HG03457 (cell line): ENCODE measurements around the gene FERMT2.

Experiments used
- ATAC-seq: cut with Tn5 transposase; IDR thresholded peaks from one replicate; pipeline ENCODE4 v1.9.1; 2021; ENCODE audit warnings: moderate number of reproducible peaks; ENCODE audit not compliant: unreplicated experiment

The FERMT2 gene

DNA sequence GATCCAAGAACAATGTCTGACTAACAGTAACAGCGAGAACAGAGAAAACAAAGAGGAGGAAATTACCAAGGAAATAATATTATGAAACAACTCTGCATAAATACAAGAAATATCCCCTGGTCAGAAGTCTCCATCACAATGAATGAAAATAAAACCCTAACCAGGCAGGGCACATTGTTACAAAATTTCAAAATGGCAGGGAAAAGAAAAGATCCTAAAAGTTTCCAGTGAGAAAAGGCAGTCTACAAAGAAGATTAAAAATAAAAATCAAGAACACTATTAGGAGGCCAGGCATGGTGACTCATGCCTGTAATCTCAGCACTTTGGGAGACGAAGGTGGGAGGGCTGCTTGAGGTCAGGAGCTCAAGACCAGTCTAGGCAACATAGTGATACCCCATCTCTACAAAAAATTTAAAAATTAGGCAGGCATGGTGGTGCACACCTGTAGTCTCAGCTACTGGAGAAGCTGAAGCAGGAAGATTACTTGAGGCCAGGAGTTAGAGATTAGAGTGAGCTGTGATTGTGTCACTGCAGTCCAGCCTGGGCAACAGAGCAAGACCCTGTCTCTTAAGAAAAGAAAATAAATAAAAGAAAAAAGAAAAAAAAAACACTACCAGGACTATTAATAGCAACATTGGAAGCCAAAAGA, 47.8 kb downstream of the FERMT2 start:
- no peak for ATAC-seq

DNA sequence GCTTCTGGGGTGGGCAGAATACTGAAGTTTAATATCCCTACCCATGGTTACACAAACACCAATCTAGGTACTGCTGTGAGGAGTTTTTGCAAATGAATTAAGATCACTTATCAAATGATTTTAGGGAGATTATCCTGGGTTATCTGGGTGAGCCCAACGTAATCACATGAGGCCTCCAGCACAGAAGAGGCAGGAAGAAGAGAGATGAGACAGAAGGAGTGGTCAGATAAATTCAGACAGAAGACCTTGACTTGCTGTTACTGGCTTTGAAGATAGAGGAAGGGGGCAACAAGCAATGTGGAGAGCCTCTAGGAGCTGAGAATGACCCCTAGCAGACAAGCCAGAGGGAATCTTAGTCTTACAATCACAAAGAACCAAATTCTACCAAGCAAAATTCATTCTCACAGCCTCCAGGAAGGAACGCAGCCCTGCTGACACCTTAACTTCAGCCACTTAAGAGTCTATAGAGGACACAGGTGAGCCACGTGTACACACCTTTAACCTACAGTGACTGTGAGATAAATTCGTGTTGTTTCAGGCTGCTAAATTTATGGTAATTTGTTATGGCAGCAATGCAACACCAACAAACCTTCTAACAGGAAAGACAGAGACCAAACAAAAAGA, 49.4 kb downstream of the FERMT2 start:
- no peak for ATAC-seq

DNA sequence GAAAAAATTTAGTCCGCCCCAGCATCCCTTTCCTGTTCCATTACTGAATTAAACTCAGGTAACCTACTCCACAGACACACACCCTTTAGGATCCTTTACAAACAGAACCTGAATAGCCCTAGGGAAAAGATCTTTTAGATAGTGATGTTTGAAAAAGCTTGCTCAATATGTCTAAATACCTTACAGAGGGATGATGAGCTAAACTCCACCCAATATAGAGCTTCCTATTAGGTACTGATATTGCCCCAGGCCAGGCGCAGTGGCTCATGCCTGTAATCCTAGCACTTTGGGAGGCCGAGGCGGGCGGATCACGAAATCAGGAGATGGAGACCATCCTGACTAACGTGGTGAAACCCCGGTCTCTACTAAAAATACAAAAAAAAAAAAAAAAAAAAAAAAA, 50.1 kb downstream of the FERMT2 start:
- ATAC-seq = no peak

DNA sequence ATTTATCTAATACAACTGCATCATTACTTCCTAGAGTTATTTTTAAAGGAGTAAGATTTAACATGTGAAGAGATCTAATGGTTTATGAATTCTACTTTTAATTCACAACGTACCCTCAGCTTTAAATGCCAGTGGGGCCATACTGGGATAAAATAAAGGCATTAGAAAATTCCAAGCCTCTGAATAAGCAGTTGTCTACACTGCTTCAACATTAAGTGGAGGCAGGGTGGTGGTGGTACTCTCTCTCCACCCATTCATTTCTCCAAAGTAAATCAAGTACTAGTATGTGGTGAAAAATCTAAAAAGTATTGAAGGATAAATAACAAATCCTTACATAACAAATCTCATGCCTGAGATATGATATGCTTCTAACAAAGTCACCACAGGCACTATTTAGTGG, 52.4 kb downstream of the FERMT2 start:
- no peak for ATAC-seq

DNA sequence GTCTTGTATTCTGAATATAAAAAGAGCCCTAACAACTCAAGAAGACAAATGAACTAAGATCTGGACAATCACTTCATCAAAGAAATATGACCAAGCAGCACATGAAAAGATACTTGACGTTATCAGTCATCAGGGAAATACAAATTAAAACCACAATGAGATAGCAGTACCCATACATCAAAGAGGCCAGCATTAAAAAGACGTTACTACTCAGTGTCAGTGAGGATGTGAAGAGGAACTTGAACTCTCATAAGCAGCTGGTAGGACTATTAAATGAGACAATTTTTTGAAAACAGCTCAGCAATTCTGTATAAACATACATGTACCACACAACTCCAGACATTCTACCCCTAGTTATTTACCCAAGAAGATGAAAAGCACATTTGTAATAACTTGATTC, 55.9 kb downstream of the FERMT2 start:
- ATAC-seq = no peak

DNA sequence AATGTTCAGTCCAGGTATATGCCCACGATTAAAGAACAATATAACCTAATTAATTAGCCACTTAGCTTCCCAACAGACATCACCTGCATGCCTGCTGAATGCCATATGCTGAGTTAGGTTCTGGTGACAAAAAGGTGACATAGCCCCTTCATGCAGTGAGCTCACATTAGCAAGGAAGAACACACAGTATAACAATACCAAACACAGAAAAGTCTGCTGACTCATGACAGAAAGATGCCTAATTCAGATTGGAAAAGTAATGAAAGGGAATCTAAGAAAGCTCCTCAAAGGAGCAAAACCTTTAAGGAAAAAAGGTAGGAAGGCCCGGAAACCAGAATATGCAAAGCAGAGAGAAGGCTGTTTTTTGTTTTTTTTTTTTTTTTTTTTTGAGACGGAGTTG, 59.0 kb downstream of the FERMT2 start:
- ATAC-seq = no peak

DNA sequence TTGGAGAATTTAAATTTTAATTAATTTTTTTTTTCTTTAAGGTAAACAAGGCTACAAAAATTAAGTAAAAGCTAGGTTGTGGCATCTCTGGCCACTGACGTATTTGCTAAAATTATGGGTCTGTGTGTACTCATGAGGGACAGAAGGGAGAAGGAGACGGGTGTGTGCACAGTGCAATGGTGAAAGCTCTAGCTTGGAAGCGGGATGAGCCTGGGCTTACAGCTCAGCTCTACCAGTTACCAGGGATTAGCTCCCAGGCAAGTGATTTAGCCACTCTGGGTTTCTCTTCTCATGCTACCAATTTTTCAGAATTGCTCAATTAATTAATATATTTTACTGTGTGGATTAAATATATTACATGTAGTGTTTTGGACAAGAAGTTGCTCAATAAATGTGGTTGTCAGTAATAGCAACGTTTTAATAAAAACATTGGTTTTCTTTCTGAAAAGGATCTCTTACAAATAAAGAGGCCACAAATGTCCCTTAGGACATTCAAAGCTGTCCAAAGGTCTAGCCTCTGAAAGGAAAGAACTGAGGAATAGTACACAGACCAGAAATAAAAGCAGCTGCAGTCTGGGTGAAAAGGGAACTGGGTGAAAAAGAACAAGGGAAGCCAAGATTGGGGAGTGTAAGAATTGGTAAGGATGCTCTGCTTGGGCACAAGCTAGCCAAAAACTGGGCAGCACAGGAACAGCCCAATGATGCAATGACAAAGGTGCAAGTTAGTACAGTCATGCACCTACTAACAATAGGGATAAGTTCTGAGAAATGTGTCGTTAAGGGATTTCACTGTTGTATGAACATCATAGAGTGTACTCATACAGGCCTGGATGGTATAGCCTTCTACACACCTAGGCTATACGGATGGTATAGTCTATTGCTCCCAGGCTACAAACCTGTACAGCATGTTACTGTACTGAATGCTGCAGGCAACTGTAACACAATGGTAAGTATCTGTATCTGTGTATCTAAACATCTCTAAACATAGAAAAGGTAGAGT, 61.7 kb downstream of the FERMT2 start:
- ATAC-seq = no peak

DNA sequence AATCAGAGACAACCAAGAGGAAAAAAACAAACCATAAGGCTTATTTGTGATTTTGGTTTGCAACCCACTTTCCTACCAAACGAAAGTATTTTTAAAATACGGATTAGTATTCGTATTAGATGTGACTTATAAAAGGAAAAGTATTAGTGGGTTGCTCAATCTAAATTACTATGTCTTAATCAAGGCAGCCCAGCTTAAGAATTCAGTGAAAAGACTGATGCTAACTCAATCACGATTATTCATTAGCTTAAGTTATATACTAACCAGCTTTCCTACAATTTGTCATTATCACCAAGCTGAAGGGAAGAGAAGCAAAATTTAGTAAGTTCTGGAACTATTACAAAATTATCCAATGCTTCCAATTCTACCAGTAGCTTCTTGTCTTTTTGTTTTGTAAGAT, 62.7 kb downstream of the FERMT2 start:
- ATAC-seq = no peak

DNA sequence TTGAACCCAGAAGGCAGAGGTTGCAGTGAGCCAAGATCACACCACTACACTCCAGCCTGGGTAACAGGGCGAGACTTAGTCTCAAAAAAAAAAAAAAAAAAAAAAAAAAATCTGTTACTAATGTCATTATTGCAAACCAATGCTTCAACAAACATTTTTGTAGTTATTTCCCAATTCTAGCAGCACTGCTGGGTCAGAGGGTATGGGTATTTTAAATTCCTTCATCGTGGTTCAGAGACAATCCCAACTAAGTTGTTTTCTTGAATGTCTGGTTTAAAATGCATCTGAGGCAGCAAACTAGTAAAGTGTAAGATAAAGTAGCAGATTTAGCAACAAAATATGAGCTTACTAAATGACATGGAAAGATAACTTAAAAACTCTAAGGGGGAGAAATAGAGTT, 65.6 kb downstream of the FERMT2 start:
- ATAC-seq = no peak

DNA sequence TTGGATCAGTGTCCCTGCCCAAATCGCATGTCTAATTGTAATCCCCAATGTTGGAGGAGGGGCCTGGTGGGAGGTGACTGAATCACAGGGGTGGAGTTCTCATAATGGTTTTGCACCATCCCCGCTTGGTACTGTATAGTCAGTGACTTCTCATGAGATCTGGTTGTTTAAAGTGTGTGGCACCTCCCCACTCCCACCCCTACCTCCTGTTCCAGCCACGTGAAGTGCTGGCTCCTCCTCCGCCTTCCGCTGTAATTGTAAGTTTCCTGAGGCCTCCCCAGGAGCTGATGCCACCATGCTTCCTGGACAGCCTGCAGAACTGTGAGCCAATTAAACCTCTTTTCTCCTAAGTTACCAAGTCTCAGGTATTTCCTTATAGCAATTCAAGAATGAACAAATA, 67.2 kb downstream of the FERMT2 start:
- no peak for ATAC-seq

DNA sequence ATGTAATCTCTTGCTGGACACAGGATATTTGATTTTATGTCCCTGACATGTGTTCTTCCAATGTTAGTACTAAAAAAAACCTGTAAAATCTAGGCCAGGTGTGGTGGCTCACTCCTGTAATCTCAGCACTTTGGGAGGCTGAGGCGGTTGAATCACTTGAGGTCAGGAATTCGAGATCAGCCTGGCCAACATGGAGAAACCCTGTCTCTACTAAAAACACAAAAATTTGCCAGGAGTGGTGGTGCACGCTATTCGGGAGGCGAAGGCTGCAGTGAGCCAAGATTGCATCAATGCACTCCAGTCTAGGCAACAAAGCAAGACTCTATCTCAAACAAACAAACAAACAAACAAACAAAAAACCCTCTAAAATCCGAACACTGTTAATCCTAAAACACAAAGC, 68.0 kb downstream of the FERMT2 start:
- ATAC-seq = no peak

DNA sequence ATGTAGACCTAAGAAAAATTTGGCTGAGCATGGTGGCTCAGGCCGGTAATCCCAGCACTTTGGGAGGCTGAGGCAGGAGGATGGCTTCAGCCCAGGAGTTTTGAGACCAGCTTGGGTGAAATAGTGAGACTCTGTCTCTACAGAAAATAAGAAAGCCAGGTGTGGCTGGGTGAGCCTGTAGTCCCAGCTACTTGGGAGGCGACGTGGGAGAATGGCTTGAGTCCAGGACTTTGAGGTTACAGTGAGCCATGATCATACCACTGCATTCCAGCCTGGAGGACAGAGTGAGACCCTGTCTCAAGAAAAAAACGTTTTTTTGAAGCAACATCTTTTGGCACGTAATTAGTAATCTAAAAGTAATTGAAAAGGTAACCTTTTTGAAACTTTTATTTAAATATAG, 70.9 kb downstream of the FERMT2 start:
- ATAC-seq = no peak

DNA sequence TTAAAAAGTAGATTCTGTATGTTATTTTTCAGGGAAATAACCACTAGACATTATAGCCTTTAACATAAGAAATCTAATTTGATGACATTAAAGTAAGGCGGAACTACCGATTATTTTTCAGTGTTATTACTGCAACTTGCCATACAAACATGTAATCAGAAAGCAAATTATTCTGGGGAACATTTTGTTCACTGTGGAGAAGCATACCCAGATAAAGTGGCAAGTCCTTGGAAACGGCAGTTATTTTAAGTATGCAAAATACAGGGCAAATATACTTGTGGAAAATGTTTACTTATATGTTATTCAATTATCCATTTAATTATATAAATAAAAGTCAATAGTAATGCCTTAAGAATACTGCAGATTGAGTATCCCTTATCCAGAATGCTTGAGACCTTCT, 71.9 kb downstream of the FERMT2 start:
- ATAC-seq = no peak

DNA sequence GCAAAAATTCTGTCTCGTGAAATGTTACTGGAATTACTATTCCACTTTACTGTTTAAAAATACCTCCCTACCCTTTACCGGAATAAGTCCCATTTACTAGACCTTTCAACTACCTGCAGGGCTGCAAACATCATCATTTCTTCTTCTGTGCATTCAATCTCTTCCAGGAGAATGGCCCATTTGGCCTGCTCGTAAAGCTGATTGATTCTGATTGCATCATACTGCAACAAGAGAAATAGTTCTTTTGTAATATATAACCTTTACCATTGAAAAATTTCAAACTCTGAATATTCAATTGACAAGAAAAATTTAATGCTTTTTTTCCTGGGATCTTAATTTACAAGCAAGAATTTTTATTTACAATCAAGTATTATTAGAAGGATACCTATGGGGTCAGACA, 72.4 kb downstream of the FERMT2 start:
- ATAC-seq = no peak

DNA sequence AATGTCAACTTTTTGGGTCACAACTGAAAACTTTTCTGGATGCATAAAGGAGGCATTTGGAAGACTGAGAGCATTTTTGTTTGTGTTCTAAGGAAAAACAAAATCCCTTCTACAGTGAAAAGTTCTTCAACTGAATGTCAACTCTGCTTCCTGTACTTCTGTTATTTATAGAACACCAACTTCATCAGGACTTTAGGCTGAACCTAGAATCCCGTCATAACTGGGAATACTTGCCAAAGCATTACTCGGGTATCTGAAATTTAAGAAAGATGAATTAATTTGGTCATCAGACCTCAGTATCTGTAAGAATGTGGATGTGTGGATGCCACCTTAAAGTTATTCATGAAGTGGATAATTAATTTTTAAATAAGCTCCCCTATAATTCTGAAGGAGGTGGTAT, 73.2 kb downstream of the FERMT2 start:
- no peak for ATAC-seq

DNA sequence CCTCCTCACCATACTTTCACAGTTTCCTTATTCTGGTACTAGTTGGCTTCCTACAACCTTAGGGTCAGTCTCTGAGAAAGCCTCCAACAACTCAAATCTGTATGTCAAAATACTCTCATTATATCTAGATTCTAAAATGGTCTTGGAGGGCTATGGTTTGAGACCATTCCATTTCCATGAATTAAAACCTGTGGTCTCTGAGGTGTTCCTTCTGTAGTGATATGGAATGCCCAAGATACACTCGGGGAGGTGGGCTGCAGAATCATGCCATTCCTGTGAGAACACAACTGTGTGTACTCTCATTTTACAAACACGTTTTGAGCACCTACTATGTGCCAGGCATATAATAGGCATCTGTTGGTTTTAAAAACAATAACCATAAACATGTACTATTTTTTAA, 74.0 kb downstream of the FERMT2 start:
- ATAC-seq = no peak

DNA sequence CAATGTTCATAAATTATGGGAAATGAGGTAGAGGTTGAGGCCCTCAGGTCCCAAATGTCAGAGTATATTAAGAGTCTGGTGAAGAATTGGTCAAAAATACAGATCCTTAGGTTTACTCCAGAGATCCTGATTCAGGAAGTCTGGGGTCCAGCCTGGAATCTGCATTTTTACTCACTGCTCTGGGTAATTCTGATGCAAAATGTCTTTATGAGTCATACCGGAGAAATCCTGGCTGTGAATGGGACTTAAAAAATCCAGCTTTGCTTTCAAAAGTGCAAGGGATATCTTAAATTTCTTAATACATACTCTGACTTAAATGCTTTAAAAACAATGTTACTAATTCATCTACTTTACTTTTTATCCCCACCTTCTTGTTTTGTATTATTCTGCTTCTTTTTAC, 74.5 kb downstream of the FERMT2 start:
- ATAC-seq = no peak

DNA sequence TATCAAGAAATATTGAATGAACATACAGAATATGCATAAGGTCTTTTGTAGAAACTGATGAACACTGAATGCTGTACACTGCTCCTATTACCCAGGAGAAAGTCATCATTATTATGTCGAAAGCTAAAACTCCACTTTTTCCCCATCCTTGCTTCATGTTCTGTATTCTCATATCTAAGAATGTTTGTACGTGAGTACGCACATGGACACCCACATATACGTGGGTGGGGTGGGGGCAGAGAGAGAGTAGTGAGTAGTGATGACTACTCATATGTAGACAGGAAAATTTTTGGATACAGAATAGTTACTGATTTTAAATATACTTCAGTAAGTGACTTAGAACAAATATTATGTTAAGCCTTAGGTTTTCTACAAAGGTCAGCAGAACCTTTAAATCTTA, 75.1 kb downstream of the FERMT2 start:
- ATAC-seq = no peak

DNA sequence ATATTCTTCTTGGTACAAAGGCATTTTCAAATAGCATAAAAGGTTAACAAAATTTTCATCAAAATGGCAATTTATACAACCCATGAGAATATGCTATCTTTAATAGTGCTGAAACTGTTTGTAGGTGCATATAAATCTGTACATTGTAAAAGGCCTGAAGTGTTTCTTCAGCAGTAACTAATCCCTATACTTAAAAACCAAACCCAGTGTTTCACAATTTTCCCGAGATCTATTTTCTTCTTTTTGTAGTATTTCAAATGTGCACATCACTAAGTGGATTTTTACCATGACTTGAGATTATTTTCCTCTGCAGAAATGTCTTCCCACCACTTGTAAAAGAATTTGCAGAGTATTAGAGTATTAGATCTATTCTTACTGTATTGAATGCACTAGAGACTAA, 76.5 kb downstream of the FERMT2 start:
- no peak for ATAC-seq

DNA sequence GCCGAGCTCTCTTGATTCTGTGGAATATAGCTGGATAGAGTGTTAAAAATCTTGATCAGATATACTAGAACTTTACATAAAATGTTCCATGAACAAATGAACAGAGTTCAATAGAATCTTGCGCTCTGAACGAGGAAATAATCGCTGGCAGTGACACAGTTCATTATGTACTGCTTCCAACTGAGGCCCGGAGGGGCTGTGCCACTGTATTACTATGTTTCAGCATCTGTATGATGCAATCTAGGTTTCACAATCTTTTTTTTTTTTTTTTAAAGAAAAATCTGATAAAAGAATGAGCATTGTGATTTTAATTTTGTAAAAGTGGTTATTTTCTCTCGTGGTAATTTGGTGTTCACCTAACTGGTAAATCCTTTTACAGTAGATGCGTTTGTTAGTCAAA, 77.2 kb downstream of the FERMT2 start:
- ATAC-seq = no peak

DNA sequence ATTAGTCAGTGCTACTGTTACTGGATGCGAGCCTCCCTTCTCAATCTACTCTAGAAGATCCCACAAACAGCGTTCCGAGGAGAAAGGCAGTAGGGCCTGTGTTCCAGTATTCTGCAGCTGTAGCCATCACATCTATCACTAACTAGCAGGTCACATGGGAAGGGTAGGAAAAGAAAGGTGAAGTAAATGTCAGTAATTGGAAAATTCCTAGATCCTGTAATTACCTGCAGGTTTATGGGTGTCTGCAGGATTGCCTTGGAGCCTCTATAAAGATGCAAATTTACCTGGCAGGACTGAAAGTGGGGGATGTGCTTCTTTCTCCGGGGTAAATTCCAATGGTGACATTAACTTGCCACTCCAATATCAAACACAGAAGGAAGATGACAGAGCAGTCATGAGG, 77.8 kb downstream of the FERMT2 start:
- ATAC-seq = no peak

DNA sequence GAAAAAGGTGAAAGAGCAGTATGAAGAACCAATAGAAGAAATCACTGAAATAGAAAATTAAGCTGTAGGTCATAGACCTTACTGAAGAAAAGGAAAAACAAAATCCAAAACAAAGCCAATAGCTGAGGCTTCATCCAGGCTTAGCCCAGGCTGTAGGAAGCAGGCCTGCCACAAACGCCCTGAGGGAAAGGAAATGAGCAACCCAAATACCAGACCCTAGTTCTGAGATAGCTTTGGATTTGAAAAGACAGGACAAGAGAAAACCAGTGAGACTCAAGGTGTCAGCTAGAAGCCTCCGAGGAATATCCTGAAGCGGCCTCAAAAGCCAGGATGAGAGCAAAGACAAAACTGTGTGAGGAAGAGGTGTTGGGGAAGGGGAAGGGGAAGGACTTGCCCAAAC, 79.2 kb downstream of the FERMT2 start:
- no peak for ATAC-seq
